Neural progenitor cell (in vitro differentiated cells): ENCODE measurements around the gene CDK2AP2. TPM values are rescaled to one million over a fixed set of nuclear protein-coding genes. Genes with fewer than 3 reads are reported as not detected.
"Not testable (repeated sequence)": the region's sequence is repeated elsewhere in the genome, so short reads cannot be mapped to it uniquely, and the experiment has no call there.

Source experiments
- DNase-seq: peaks from one replicate; pipeline ENCODE4 v3.0.0-alpha.2; 2016; ENCODE audit warnings: low spot score
- H2AFZ ChIP-seq: fragments of 200-600 bp; sonication (generic); replicated peaks from 2 replicates; pipeline ENCODE4 v1.6.1; 2016; ENCODE audit warnings: antibody characterized with exemption
- H3F3A ChIP-seq: fragments of 200-600 bp; sonication (generic); 2 replicates; pipeline ENCODE4 v1.6.1; 2016; ENCODE audit warnings: antibody characterized with exemption, low read depth
- H3K27ac ChIP-seq: fragments of 200-600 bp; sonication (generic); 2 replicates; pipeline ENCODE4 v1.5.1; 2016; ENCODE audit warnings: mild to moderate bottlenecking
- H3K27me3 ChIP-seq: fragments of 200-600 bp; sonication (generic); 2 replicates; pipeline ENCODE4 v1.6.1; 2016; ENCODE audit warnings: mild to moderate bottlenecking, moderate library complexity
- H3K36me3 ChIP-seq: fragments of 200-600 bp; sonication (generic); 2 replicates; pipeline ENCODE4 v1.5.1; 2016
- H3K4me1 ChIP-seq: fragments of 200-600 bp; sonication (generic); 2 replicates; pipeline ENCODE4 v1.6.1; 2016; ENCODE audit warnings: mixed run types
- H3K4me2 ChIP-seq: fragments of 200-600 bp; sonication (generic); 2 replicates; pipeline ENCODE4 v1.6.1; 2016
- H3K4me3 ChIP-seq: fragments of 200-600 bp; sonication (generic); 2 replicates; pipeline ENCODE4 v1.5.1; 2016
- H3K79me2 ChIP-seq: fragments of 200-600 bp; sonication (generic); 2 replicates; pipeline ENCODE4 v1.6.1; 2016; ENCODE audit warnings: low read depth
- H3K9ac ChIP-seq: fragments of 200-600 bp; sonication (generic); 2 replicates; pipeline ENCODE4 v1.6.1; 2016
- H3K9me3 ChIP-seq: fragments of 200-600 bp; sonication (generic); 2 replicates; pipeline ENCODE4 v1.5.1; 2016; ENCODE audit warnings: low read depth
- H4K20me1 ChIP-seq: fragments of 200-600 bp; sonication (generic); 2 replicates; pipeline ENCODE4 v1.6.1; 2016; ENCODE audit warnings: low read depth
- H3K27ac Mint-ChIP-seq: 3 replicates; pipeline ENCODE4 v1.8.0; 2021; ENCODE audit warnings: mixed read lengths
- H3K27me3 Mint-ChIP-seq: 2 replicates; pipeline ENCODE4 v1.8.0; 2022; ENCODE audit warnings: low read depth, mild to moderate bottlenecking, inconsistent platforms, moderate library complexity, mixed read lengths; ENCODE audit not compliant: insufficient read depth
- H3K36me3 Mint-ChIP-seq: 3 replicates; pipeline ENCODE4 v1.8.0; 2021; ENCODE audit warnings: mixed read lengths
- H3K4me1 Mint-ChIP-seq: 3 replicates; pipeline ENCODE4 v1.8.0; 2021; ENCODE audit warnings: mixed read lengths
- H3K4me3 Mint-ChIP-seq: 3 replicates; pipeline ENCODE4 v1.8.0; 2021; ENCODE audit warnings: mild to moderate bottlenecking, moderate library complexity, mixed read lengths
- H3K9me3 Mint-ChIP-seq: 3 replicates; pipeline ENCODE4 v1.8.0; 2020; ENCODE audit warnings: mixed read lengths
- EZH2 ChIP-seq: fragments of 200-600 bp; sonication (generic); IDR thresholded peaks from 2 replicates; pipeline ENCODE4 v1.6.1; 2017; ENCODE audit warnings: antibody characterized with exemption, mild to moderate bottlenecking, moderate library complexity
- EZH2phosphoT487 ChIP-seq: fragments of 200-600 bp; sonication (generic); IDR thresholded peaks from 2 replicates; pipeline ENCODE4 v1.6.1; 2017; ENCODE audit warnings: antibody characterized with exemption
- total RNA-seq: library from RNA; depleted of rRNA; stranded (reverse); fragments of >200 nt; gene quantifications from 2 replicates; pipeline ENCODE4 v1.2.3, GENCODE V29; 2015; ENCODE audit warnings: low replicate concordance
- TF ChIP-seq, protein P1 (sequence below): fragments of 200-600 bp; sonication (generic); IDR thresholded peaks from 2 replicates; pipeline ENCODE4 v1.5.1; 2017; ENCODE audit warnings: antibody characterized with exemption, mild to moderate bottlenecking

CDK2AP2 gene
- total RNA-seq, 1 donor from 2014 or later: 2.1 TPM

DNA sequence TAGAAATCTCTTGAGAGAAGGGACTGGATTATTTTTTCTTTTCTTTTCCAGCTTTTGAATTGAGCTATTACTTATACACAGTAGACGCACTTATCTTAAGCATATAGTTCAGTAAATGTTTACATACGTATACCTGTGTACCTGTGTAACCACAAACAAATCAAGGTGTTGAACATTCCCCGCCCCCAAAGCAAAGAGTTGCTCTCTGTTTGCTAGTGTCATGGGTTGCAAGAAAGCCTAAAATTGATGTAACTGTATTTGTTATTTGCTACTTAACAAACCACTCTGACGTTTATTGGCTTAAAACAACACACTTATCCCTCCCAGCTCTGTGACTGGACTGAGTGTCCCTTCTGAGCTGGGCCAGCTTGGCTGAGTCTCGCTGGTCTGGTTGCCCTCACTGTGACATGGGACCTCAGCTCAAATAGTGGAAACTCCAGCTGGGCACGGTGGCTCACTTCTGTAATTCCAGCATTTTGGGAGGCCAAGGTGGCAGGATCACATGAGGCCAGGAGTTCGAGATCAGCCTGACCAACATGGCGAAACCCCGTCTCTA lies 40.7 kb upstream of the CDK2AP2 start:
- Histone ChIP-seq H3K9ac (no peak overlapping the region), H3K36me3 (no peaks in the 10 kb centered on the region), H3K4me2 (no peak overlapping the region), H3K27ac (no peak overlapping the region), H3K4me1 (no peaks in the 10 kb centered on the region), H3K9me3 (no peaks in the 10 kb centered on the region), H3K4me3 (no peak overlapping the region), H3K27me3 (no peaks in the 10 kb centered on the region), H3K79me2 (no peaks in the 10 kb centered on the region), H4K20me1 (no peaks in the 10 kb centered on the region), H3F3A (no peaks in the 10 kb centered on the region), H2AFZ (no peak overlapping the region)
- no peak overlapping the region for H3K4me3 Mint-ChIP-seq
- no peak for DNase-seq
- peaks cover 10% of the 10 kb centered on the region for H3K27me3 Mint-ChIP-seq
- TF ChIP-seq EZH2 (no peak), EZH2phosphoT487 (no peak)
- TF ChIP-seq, protein P1, sequence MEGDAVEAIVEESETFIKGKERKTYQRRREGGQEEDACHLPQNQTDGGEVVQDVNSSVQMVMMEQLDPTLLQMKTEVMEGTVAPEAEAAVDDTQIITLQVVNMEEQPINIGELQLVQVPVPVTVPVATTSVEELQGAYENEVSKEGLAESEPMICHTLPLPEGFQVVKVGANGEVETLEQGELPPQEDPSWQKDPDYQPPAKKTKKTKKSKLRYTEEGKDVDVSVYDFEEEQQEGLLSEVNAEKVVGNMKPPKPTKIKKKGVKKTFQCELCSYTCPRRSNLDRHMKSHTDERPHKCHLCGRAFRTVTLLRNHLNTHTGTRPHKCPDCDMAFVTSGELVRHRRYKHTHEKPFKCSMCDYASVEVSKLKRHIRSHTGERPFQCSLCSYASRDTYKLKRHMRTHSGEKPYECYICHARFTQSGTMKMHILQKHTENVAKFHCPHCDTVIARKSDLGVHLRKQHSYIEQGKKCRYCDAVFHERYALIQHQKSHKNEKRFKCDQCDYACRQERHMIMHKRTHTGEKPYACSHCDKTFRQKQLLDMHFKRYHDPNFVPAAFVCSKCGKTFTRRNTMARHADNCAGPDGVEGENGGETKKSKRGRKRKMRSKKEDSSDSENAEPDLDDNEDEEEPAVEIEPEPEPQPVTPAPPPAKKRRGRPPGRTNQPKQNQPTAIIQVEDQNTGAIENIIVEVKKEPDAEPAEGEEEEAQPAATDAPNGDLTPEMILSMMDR: no peak
- no peaks in the 10 kb centered on the region for H3K4me1 Mint-ChIP-seq
- no peaks in the 10 kb centered on the region for H3K36me3 Mint-ChIP-seq
- no peak overlapping the region for H3K27ac Mint-ChIP-seq
- H3K9me3 Mint-ChIP-seq: peaks cover 20% of the 10 kb centered on the region

DNA sequence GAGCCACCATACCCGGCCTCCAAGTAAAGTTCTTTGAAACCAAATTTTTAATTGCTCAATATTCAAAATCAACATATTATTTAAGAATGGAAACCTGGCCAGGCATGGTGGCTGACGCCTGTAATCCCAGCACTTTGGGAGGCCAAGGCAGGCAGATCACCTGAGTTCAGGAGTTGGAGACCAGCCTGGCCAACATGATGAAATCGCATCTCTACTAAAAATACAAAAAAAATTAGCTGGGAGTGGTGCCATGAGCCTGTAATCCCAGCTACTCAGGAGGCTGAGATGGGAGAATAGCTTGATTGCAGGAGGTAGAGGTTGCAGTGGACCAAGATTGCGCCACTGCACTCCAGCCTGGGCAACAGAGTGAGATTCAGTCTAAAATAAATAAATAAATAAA lies 40.1 kb upstream of the CDK2AP2 start:
- H3K27me3 ChIP-seq, H3K4me3 Mint-ChIP-seq, H3K27ac ChIP-seq, DNase-seq, H2AFZ ChIP-seq, H3K9me3 ChIP-seq, H3K4me2 ChIP-seq, H3K4me3 ChIP-seq, H3K9ac ChIP-seq, H3K4me1 ChIP-seq, H3K36me3 ChIP-seq, H3K4me1 Mint-ChIP-seq, H3K79me2 ChIP-seq, H3K27ac Mint-ChIP-seq, H3K36me3 Mint-ChIP-seq, H3F3A ChIP-seq, H4K20me1 ChIP-seq: not testable (repeated sequence)
- peaks cover 20% of the 10 kb centered on the region for H3K9me3 Mint-ChIP-seq
- H3K27me3 Mint-ChIP-seq: peaks cover 10% of the 10 kb centered on the region

- Histone ChIP-seq H3K9ac (no peak overlapping the region), H3K4me2 (no peak overlapping the region), H2AFZ (peak overlapping the region; percentile 82), H3K4me1 (peaks cover 6% of the 10 kb centered on the region), H3F3A (peaks cover 4% of the 10 kb centered on the region), H3K4me3 (no peak overlapping the region), H3K27me3 (no peaks in the 10 kb centered on the region), H3K79me2 (no peaks in the 10 kb centered on the region), H3K36me3 (no peaks in the 10 kb centered on the region), H4K20me1 (no peaks in the 10 kb centered on the region), H3K9me3 (no peaks in the 10 kb centered on the region), H3K27ac (no peak overlapping the region)
- H3K9me3 Mint-ChIP-seq: peaks cover 2% of the 10 kb centered on the region
- no peak overlapping the region for H3K4me3 Mint-ChIP-seq
- no peaks in the 10 kb centered on the region for H3K36me3 Mint-ChIP-seq
- TF ChIP-seq, protein P1: peak; percentile 20
- TF ChIP-seq EZH2phosphoT487 (no peak), EZH2 (no peak)
- DNase-seq: peak; percentile 60
- H3K27ac Mint-ChIP-seq: peak overlapping the region; percentile 30
- peaks cover 8% of the 10 kb centered on the region for H3K27me3 Mint-ChIP-seq
- H3K4me1 Mint-ChIP-seq: peaks cover 4% of the 10 kb centered on the region
Observed at GRCh38 chr11:67545280-67545679, 37.3 kb upstream of the CDK2AP2 start.

GRCh38 chr11:67544616-67545242 lies 36.8 kb upstream of the CDK2AP2 start:
- Histone ChIP-seq H2AFZ (peak overlapping the region; percentile 82), H3K27ac (no peak overlapping the region), H3F3A (peaks cover 4% of the 10 kb centered on the region), H3K9ac (no peak overlapping the region), H4K20me1 (no peaks in the 10 kb centered on the region), H3K79me2 (no peaks in the 10 kb centered on the region), H3K4me1 (peaks cover 6% of the 10 kb centered on the region), H3K9me3 (no peaks in the 10 kb centered on the region), H3K27me3 (no peaks in the 10 kb centered on the region), H3K4me3 (no peak overlapping the region), H3K36me3 (no peaks in the 10 kb centered on the region), H3K4me2 (no peak overlapping the region)
- H3K36me3 Mint-ChIP-seq: no peaks in the 10 kb centered on the region
- peaks cover 3% of the 10 kb centered on the region for H3K9me3 Mint-ChIP-seq
- peaks cover 4% of the 10 kb centered on the region for H3K4me1 Mint-ChIP-seq
- no peak for TF ChIP-seq EZH2
- TF ChIP-seq, protein P1: no peak
- no peak for TF ChIP-seq EZH2phosphoT487
- no peak overlapping the region for H3K4me3 Mint-ChIP-seq
- peaks cover 8% of the 10 kb centered on the region for H3K27me3 Mint-ChIP-seq
- H3K27ac Mint-ChIP-seq: no peak overlapping the region
- no peak for DNase-seq
